NCI-H2196 treated with DMSO at 0.1 percent for 48 hours (cell line): Measurements from ENCODE around the gene RFX4.

ENCODE experiments used
- DNase-seq: peaks from one replicate; lab custom pipeline; 2025; ENCODE audit not compliant: unreplicated experiment; lab: John Stamatoyannopoulos, UW

Gene RFX4

GRCh38 chr12:106791531-106791930, 208.7 kb downstream of the RFX4 start:
- DNase-seq: no peak

- DNase-seq: no peak
Observed at GRCh38 chr12:106794369-106794768, 211.6 kb downstream of the RFX4 start.

- DNase-seq: no peak
Observed at GRCh38 chr12:106801167-106801708, 218.4 kb downstream of the RFX4 start.

GRCh38 chr12:106801830-106802533, 219.2 kb downstream of the RFX4 start:
- no peak for DNase-seq

- no peak for DNase-seq
Observed at GRCh38 chr12:106804668-106805067, 221.9 kb downstream of the RFX4 start.
